IPS-18c (cell line): Measurements from ENCODE around the gene FBXL13.
"Not testable (repeated sequence)": the region's sequence is repeated elsewhere in the genome, so short reads cannot be mapped to it uniquely, and the experiment has no call there.

Experiments
- H3K4me3 ChIP-seq: 2 replicates; pipeline ENCODE4 v1.7.0; 2013; ENCODE audit warnings: low read depth, mild to moderate bottlenecking, low read length, moderate library complexity; ENCODE audit not compliant: insufficient read depth
- H3K9me3 ChIP-seq: one replicate; pipeline ENCODE4 v1.6.1; 2013; ENCODE audit warnings: mild to moderate bottlenecking, low read length, moderate library complexity; ENCODE audit not compliant: control insufficient read depth, insufficient read depth

Gene FBXL13

GRCh38 chr7:102996957-102997356 is 77.6 kb downstream of the FBXL13 start:
- H3K4me3 ChIP-seq: no peak overlapping the region
- no peaks in the 10 kb centered on the region for H3K9me3 ChIP-seq

GRCh38 chr7:102995609-102996008 is 79.0 kb downstream of the FBXL13 start:
- H3K4me3 ChIP-seq, H3K9me3 ChIP-seq: not testable (repeated sequence)

- Histone ChIP-seq H3K4me3 (no peak overlapping the region), H3K9me3 (no peaks in the 10 kb centered on the region)
These were observed 80.0 kb downstream of the FBXL13 start for GRCh38 chr7:102994567-102994966.

- Histone ChIP-seq H3K4me3 (no peak overlapping the region), H3K9me3 (no peaks in the 10 kb centered on the region)
These were observed 80.9 kb downstream of the FBXL13 start for GRCh38 chr7:102993718-102994029.

- no peak overlapping the region for H3K4me3 ChIP-seq
- no peaks in the 10 kb centered on the region for H3K9me3 ChIP-seq
These were observed 81.5 kb downstream of the FBXL13 start for GRCh38 chr7:102992938-102993717.

- no peaks in the 10 kb centered on the region for H3K9me3 ChIP-seq
- H3K4me3 ChIP-seq: no peak overlapping the region
These were observed 82.1 kb downstream of the FBXL13 start for GRCh38 chr7:102992509-102992937.

- Histone ChIP-seq H3K9me3 (no peaks in the 10 kb centered on the region), H3K4me3 (no peak overlapping the region)
These were observed 82.9 kb downstream of the FBXL13 start for GRCh38 chr7:102991540-102992214.

- no peaks in the 10 kb centered on the region for H3K9me3 ChIP-seq
- H3K4me3 ChIP-seq: no peak overlapping the region
These were observed 83.5 kb downstream of the FBXL13 start for GRCh38 chr7:102991077-102991539.

GRCh38 chr7:102990642-102991041 is 84.0 kb downstream of the FBXL13 start:
- Histone ChIP-seq H3K9me3 (no peaks in the 10 kb centered on the region), H3K4me3 (no peak overlapping the region)

- H3K4me3 ChIP-seq: no peak overlapping the region
- H3K9me3 ChIP-seq: no peaks in the 10 kb centered on the region
These were observed 85.7 kb downstream of the FBXL13 start for GRCh38 chr7:102988631-102989560.

- H3K9me3 ChIP-seq: no peaks in the 10 kb centered on the region
These were observed 86.5 kb downstream of the FBXL13 start for GRCh38 chr7:102988088-102988487.

GRCh38 chr7:102985176-102985783 is 89.3 kb downstream of the FBXL13 start:
- H3K4me3 ChIP-seq: no peak overlapping the region
- H3K9me3 ChIP-seq: no peaks in the 10 kb centered on the region

More at GRCh38 chr7:102988088-102988487, 86.5 kb downstream of the FBXL13 start:
- no peak overlapping the region for H3K4me3 ChIP-seq

GRCh38 chr7:102983602-102984001 is 91.0 kb downstream of the FBXL13 start:
- H3K4me3 ChIP-seq: no peak overlapping the region
- H3K9me3 ChIP-seq: no peaks in the 10 kb centered on the region

GRCh38 chr7:102982235-102982634 is 92.4 kb downstream of the FBXL13 start:
- no peaks in the 10 kb centered on the region for H3K9me3 ChIP-seq

GRCh38 chr7:102981451-102981850 is 93.1 kb downstream of the FBXL13 start:
- Histone ChIP-seq H3K4me3 (no peak overlapping the region), H3K9me3 (no peaks in the 10 kb centered on the region)

More at GRCh38 chr7:102982235-102982634, 92.4 kb downstream of the FBXL13 start:
- no peak overlapping the region for H3K4me3 ChIP-seq

GRCh38 chr7:102979670-102980069 is 94.9 kb downstream of the FBXL13 start:
- Histone ChIP-seq H3K9me3 (no peaks in the 10 kb centered on the region), H3K4me3 (no peak overlapping the region)

GRCh38 chr7:102978284-102978683 is 96.3 kb downstream of the FBXL13 start:
- no peak overlapping the region for H3K4me3 ChIP-seq

More at GRCh38 chr7:102978284-102978683, 96.3 kb downstream of the FBXL13 start:
- no peaks in the 10 kb centered on the region for H3K9me3 ChIP-seq
